ENCODE measurements around the gene CAP2.

CAP2 gene

GRCh38 chr6:17455919-17456318, 62.5 kb downstream of the CAP2 start:
- H3K36me3 ChIP-seq (ENCODE audit: control insufficient read depth in 2 of 2, insufficient read depth in 2 of 2, low read length in 2 of 2): no peaks in the 10 kb centered on the region
- no peaks in the 10 kb centered on the region for H3K27me3 ChIP-seq (ENCODE audit: control insufficient read depth in 2 of 2, insufficient read depth in 2 of 2, low read length in 2 of 2)
- H3K4me3 ChIP-seq (ENCODE audit: low read length in 2 of 2): no peak overlapping the region
- no peaks in the 10 kb centered on the region for H3K4me1 ChIP-seq (ENCODE audit: control insufficient read depth in 2 of 2, insufficient read depth in 2 of 2, low read length in 2 of 2)
- H3K9ac ChIP-seq (ENCODE audit: low read depth in 1 of 2, low read length in 2 of 2): no peak overlapping the region
- no peak overlapping the region for H3K27ac ChIP-seq (ENCODE audit: low read depth in 2 of 2, low read length in 2 of 2)
- no peaks in the 10 kb centered on the region for H3K9me3 ChIP-seq (ENCODE audit: control insufficient read depth in 2 of 2, low read length in 2 of 2)

- no peaks in the 10 kb centered on the region for H3K27me3 ChIP-seq (ENCODE audit: control insufficient read depth in 2 of 2, insufficient read depth in 2 of 2, low read length in 2 of 2)
- H3K27ac ChIP-seq (ENCODE audit: low read depth in 2 of 2, low read length in 2 of 2): no peak overlapping the region
- no peak overlapping the region for H3K9ac ChIP-seq (ENCODE audit: low read depth in 1 of 2, low read length in 2 of 2)
- no peaks in the 10 kb centered on the region for H3K4me1 ChIP-seq (ENCODE audit: control insufficient read depth in 2 of 2, insufficient read depth in 2 of 2, low read length in 2 of 2)
- H3K9me3 ChIP-seq (ENCODE audit: control insufficient read depth in 2 of 2, low read length in 2 of 2): no peaks in the 10 kb centered on the region
- H3K36me3 ChIP-seq (ENCODE audit: control insufficient read depth in 2 of 2, insufficient read depth in 2 of 2, low read length in 2 of 2): no peaks in the 10 kb centered on the region
- no peak overlapping the region for H3K4me3 ChIP-seq (ENCODE audit: low read length in 2 of 2)
Measured at GRCh38 chr6:17456711-17457110, 63.3 kb downstream of the CAP2 start.

GRCh38 chr6:17457405-17457804, 64.0 kb downstream of the CAP2 start:
- Histone ChIP-seq H3K27me3 (ENCODE audit: control insufficient read depth in 2 of 2, insufficient read depth in 2 of 2, low read length in 2 of 2) (no peaks in the 10 kb centered on the region), H3K27ac (ENCODE audit: low read depth in 2 of 2, low read length in 2 of 2) (no peak overlapping the region), H3K4me1 (ENCODE audit: control insufficient read depth in 2 of 2, insufficient read depth in 2 of 2, low read length in 2 of 2) (no peaks in the 10 kb centered on the region), H3K9ac (ENCODE audit: low read depth in 1 of 2, low read length in 2 of 2) (no peak overlapping the region), H3K4me3 (ENCODE audit: low read length in 2 of 2) (no peak overlapping the region), H3K36me3 (ENCODE audit: control insufficient read depth in 2 of 2, insufficient read depth in 2 of 2, low read length in 2 of 2) (no peaks in the 10 kb centered on the region), H3K9me3 (ENCODE audit: control insufficient read depth in 2 of 2, low read length in 2 of 2) (no peaks in the 10 kb centered on the region)

GRCh38 chr6:17457956-17458355, 64.6 kb downstream of the CAP2 start:
- Histone ChIP-seq H3K27me3 (ENCODE audit: control insufficient read depth in 2 of 2, insufficient read depth in 2 of 2, low read length in 2 of 2) (no peaks in the 10 kb centered on the region), H3K27ac (ENCODE audit: low read depth in 2 of 2, low read length in 2 of 2) (no peak overlapping the region), H3K9ac (ENCODE audit: low read depth in 1 of 2, low read length in 2 of 2) (no peak overlapping the region), H3K9me3 (ENCODE audit: control insufficient read depth in 2 of 2, low read length in 2 of 2) (no peaks in the 10 kb centered on the region), H3K4me3 (ENCODE audit: low read length in 2 of 2) (no peak overlapping the region), H3K4me1 (ENCODE audit: control insufficient read depth in 2 of 2, insufficient read depth in 2 of 2, low read length in 2 of 2) (no peaks in the 10 kb centered on the region), H3K36me3 (ENCODE audit: control insufficient read depth in 2 of 2, insufficient read depth in 2 of 2, low read length in 2 of 2) (no peaks in the 10 kb centered on the region)

GRCh38 chr6:17458966-17459365, 65.6 kb downstream of the CAP2 start:
- Histone ChIP-seq H3K9me3 (ENCODE audit: control insufficient read depth in 2 of 2, low read length in 2 of 2) (no peaks in the 10 kb centered on the region), H3K36me3 (ENCODE audit: control insufficient read depth in 2 of 2, insufficient read depth in 2 of 2, low read length in 2 of 2) (no peaks in the 10 kb centered on the region), H3K27ac (ENCODE audit: low read depth in 2 of 2, low read length in 2 of 2) (no peak overlapping the region), H3K9ac (ENCODE audit: low read depth in 1 of 2, low read length in 2 of 2) (no peak overlapping the region), H3K4me1 (ENCODE audit: control insufficient read depth in 2 of 2, insufficient read depth in 2 of 2, low read length in 2 of 2) (no peaks in the 10 kb centered on the region), H3K27me3 (ENCODE audit: control insufficient read depth in 2 of 2, insufficient read depth in 2 of 2, low read length in 2 of 2) (no peaks in the 10 kb centered on the region), H3K4me3 (ENCODE audit: low read length in 2 of 2) (no peak overlapping the region)

GRCh38 chr6:17460862-17461261, 67.5 kb downstream of the CAP2 start:
- H3K4me1 ChIP-seq (ENCODE audit: control insufficient read depth in 2 of 2, insufficient read depth in 2 of 2, low read length in 2 of 2): no peaks in the 10 kb centered on the region
- H3K27ac ChIP-seq (ENCODE audit: low read depth in 2 of 2, low read length in 2 of 2): no peak overlapping the region
- H3K4me3 ChIP-seq (ENCODE audit: low read length in 2 of 2): no peak overlapping the region
- H3K9ac ChIP-seq (ENCODE audit: low read depth in 1 of 2, low read length in 2 of 2): no peak overlapping the region
- H3K27me3 ChIP-seq (ENCODE audit: control insufficient read depth in 2 of 2, insufficient read depth in 2 of 2, low read length in 2 of 2): no peaks in the 10 kb centered on the region
- no peaks in the 10 kb centered on the region for H3K9me3 ChIP-seq (ENCODE audit: control insufficient read depth in 2 of 2, low read length in 2 of 2)
- no peaks in the 10 kb centered on the region for H3K36me3 ChIP-seq (ENCODE audit: control insufficient read depth in 2 of 2, insufficient read depth in 2 of 2, low read length in 2 of 2)

- no peak overlapping the region for H3K4me3 ChIP-seq (ENCODE audit: low read length in 2 of 2)
- no peak overlapping the region for H3K27ac ChIP-seq (ENCODE audit: low read depth in 2 of 2, low read length in 2 of 2)
- no peaks in the 10 kb centered on the region for H3K4me1 ChIP-seq (ENCODE audit: control insufficient read depth in 2 of 2, insufficient read depth in 2 of 2, low read length in 2 of 2)
Measured at GRCh38 chr6:17466147-17466546, 72.8 kb downstream of the CAP2 start.

GRCh38 chr6:17466707-17467106, 73.3 kb downstream of the CAP2 start:
- Histone ChIP-seq H3K4me1 (ENCODE audit: control insufficient read depth in 2 of 2, insufficient read depth in 2 of 2, low read length in 2 of 2) (no peaks in the 10 kb centered on the region), H3K4me3 (ENCODE audit: low read length in 2 of 2) (no peak overlapping the region), H3K27ac (ENCODE audit: low read depth in 2 of 2, low read length in 2 of 2) (no peak overlapping the region)

More at GRCh38 chr6:17466147-17466546, 72.8 kb downstream of the CAP2 start:
- Histone ChIP-seq H3K9me3 (ENCODE audit: control insufficient read depth in 2 of 2, low read length in 2 of 2) (no peaks in the 10 kb centered on the region), H3K9ac (ENCODE audit: low read depth in 1 of 2, low read length in 2 of 2) (no peak overlapping the region), H3K36me3 (ENCODE audit: control insufficient read depth in 2 of 2, insufficient read depth in 2 of 2, low read length in 2 of 2) (no peaks in the 10 kb centered on the region), H3K27me3 (ENCODE audit: control insufficient read depth in 2 of 2, insufficient read depth in 2 of 2, low read length in 2 of 2) (no peaks in the 10 kb centered on the region)

GRCh38 chr6:17469006-17469832, 75.8 kb downstream of the CAP2 start:
- Histone ChIP-seq H3K36me3 (ENCODE audit: control insufficient read depth in 2 of 2, insufficient read depth in 2 of 2, low read length in 2 of 2) (no peaks in the 10 kb centered on the region), H3K4me3 (ENCODE audit: low read length in 2 of 2) (no peak overlapping the region), H3K27ac (ENCODE audit: low read depth in 2 of 2, low read length in 2 of 2) (no peak overlapping the region), H3K9ac (ENCODE audit: low read depth in 1 of 2, low read length in 2 of 2) (no peak overlapping the region), H3K4me1 (ENCODE audit: control insufficient read depth in 2 of 2, insufficient read depth in 2 of 2, low read length in 2 of 2) (peaks cover 0 to 13% of the 10 kb centered on the region in 2 donors), H3K27me3 (ENCODE audit: control insufficient read depth in 2 of 2, insufficient read depth in 2 of 2, low read length in 2 of 2) (no peaks in the 10 kb centered on the region), H3K9me3 (ENCODE audit: control insufficient read depth in 2 of 2, low read length in 2 of 2) (no peaks in the 10 kb centered on the region)

More at GRCh38 chr6:17466707-17467106, 73.3 kb downstream of the CAP2 start:
- no peaks in the 10 kb centered on the region for H3K36me3 ChIP-seq (ENCODE audit: control insufficient read depth in 2 of 2, insufficient read depth in 2 of 2, low read length in 2 of 2)
- no peaks in the 10 kb centered on the region for H3K9me3 ChIP-seq (ENCODE audit: control insufficient read depth in 2 of 2, low read length in 2 of 2)
- H3K9ac ChIP-seq (ENCODE audit: low read depth in 1 of 2, low read length in 2 of 2): no peak overlapping the region
- H3K27me3 ChIP-seq (ENCODE audit: control insufficient read depth in 2 of 2, insufficient read depth in 2 of 2, low read length in 2 of 2): no peaks in the 10 kb centered on the region

- Histone ChIP-seq H3K27me3 (ENCODE audit: control insufficient read depth in 2 of 2, insufficient read depth in 2 of 2, low read length in 2 of 2) (no peaks in the 10 kb centered on the region), H3K27ac (ENCODE audit: low read depth in 2 of 2, low read length in 2 of 2) (no peak overlapping the region), H3K9ac (ENCODE audit: low read depth in 1 of 2, low read length in 2 of 2) (no peak overlapping the region), H3K4me3 (ENCODE audit: low read length in 2 of 2) (no peak overlapping the region), H3K4me1 (ENCODE audit: control insufficient read depth in 2 of 2, insufficient read depth in 2 of 2, low read length in 2 of 2) (peaks cover 0 to 13% of the 10 kb centered on the region in 2 donors), H3K9me3 (ENCODE audit: control insufficient read depth in 2 of 2, low read length in 2 of 2) (no peaks in the 10 kb centered on the region), H3K36me3 (ENCODE audit: control insufficient read depth in 2 of 2, insufficient read depth in 2 of 2, low read length in 2 of 2) (no peaks in the 10 kb centered on the region)
Measured at GRCh38 chr6:17470202-17470937, 77.0 kb downstream of the CAP2 start.

Measured in mucosa of rectum (tissue), 2 donors.